Activated CD4-positive, alpha-beta memory T cell treated with anti-CD3 and anti-CD28 coated beads, Interleukin-2, amount 10 ng/mL, durations not matched to agents 7 days and 5 days (primary cell): Measurements from ENCODE around the gene CPXM2. TPM values are rescaled to one million over a fixed set of nuclear protein-coding genes. Genes with fewer than 3 reads are reported as not detected.

Experiments
- CTCF ChIA-PET: fragments of 350-600 bp; sonication (Branson Sonifier 250); formaldehyde crosslinking; loops from one replicate; lab custom pipeline; 2021; ENCODE audit warnings: antibody characterized with exemption, inconsistent platforms; lab: Charles Lee
- POLR2A ChIA-PET: fragments of 350-600 bp; sonication (Branson Sonifier 250); formaldehyde crosslinking; loops from one replicate; lab custom pipeline; 2021; ENCODE audit warnings: antibody characterized with exemption; lab: Charles Lee
- DNase-seq: peaks from one replicate; pipeline ENCODE4 v3.0.0-alpha.2; 2020
- H3K27ac Mint-ChIP-seq: one replicate; pipeline ENCODE4 v1.8.0; 2021; ENCODE audit warnings: mild to moderate bottlenecking, mixed read lengths
- H3K27me3 Mint-ChIP-seq: one replicate; pipeline ENCODE4 v1.8.0; 2021; ENCODE audit warnings: mixed read lengths
- H3K36me3 Mint-ChIP-seq: one replicate; pipeline ENCODE4 v1.8.0; 2021; ENCODE audit warnings: low read depth, mixed read lengths
- H3K4me1 Mint-ChIP-seq: one replicate; pipeline ENCODE4 v1.8.0; 2021; ENCODE audit warnings: mixed read lengths
- H3K4me3 Mint-ChIP-seq: one replicate; pipeline ENCODE4 v1.8.0; 2021; ENCODE audit warnings: mild to moderate bottlenecking, mixed read lengths
- H3K9me3 Mint-ChIP-seq: one replicate; pipeline ENCODE4 v1.8.0; 2021; ENCODE audit warnings: mixed read lengths
- total RNA-seq, 2 experiments: library from RNA; stranded (reverse); gene quantifications; one replicate each; pipeline ENCODE4 v1.2.3, GENCODE V29; 2021

Gene CPXM2
- total RNA-seq, 2 experiments from 2014 or later = not detected

- Mint-ChIP-seq H3K4me3 (no peak overlapping the region), H3K36me3 (no peaks in the 10 kb centered on the region), H3K4me1 (no peaks in the 10 kb centered on the region), H3K27me3 (no peaks in the 10 kb centered on the region), H3K9me3 (peaks cover 1% of the 10 kb centered on the region), H3K27ac (no peak overlapping the region)
- no peak for DNase-seq
- ChIA-PET CTCF (no interaction called here), POLR2A (no interaction called here)
Measured at GRCh38 chr10:123882681-123883445, 8.7 kb downstream of the CPXM2 start.

- no peak overlapping the region for H3K4me3 Mint-ChIP-seq
- H3K9me3 Mint-ChIP-seq = peaks cover 3% of the 10 kb centered on the region
- no peaks in the 10 kb centered on the region for H3K27me3 Mint-ChIP-seq
- CTCF ChIA-PET = no interaction called here
- POLR2A ChIA-PET = no interaction called here
- no peak overlapping the region for H3K27ac Mint-ChIP-seq
- H3K4me1 Mint-ChIP-seq = no peaks in the 10 kb centered on the region
- H3K36me3 Mint-ChIP-seq = no peaks in the 10 kb centered on the region
- DNase-seq = no peak
Measured at GRCh38 chr10:123882177-123882576, 9.4 kb downstream of the CPXM2 start.

- Mint-ChIP-seq H3K27ac (no peak overlapping the region), H3K4me1 (no peaks in the 10 kb centered on the region), H3K4me3 (no peak overlapping the region), H3K9me3 (peaks cover 3% of the 10 kb centered on the region), H3K36me3 (no peaks in the 10 kb centered on the region), H3K27me3 (no peaks in the 10 kb centered on the region)
- ChIA-PET CTCF (interaction anchor here (0.5 kb wide), 1 partner anchor 34 kb away, joined by 4 read pairs; no protein-coding TSS in a partner anchor), POLR2A (no interaction called here)
- no peak for DNase-seq
Measured at GRCh38 chr10:123879606-123880257, 11.9 kb downstream of the CPXM2 start.

- H3K9me3 Mint-ChIP-seq = peaks cover 3% of the 10 kb centered on the region
- H3K27me3 Mint-ChIP-seq = no peaks in the 10 kb centered on the region
- no peak overlapping the region for H3K27ac Mint-ChIP-seq
- no peaks in the 10 kb centered on the region for H3K36me3 Mint-ChIP-seq
- DNase-seq = no peak
- CTCF ChIA-PET = no interaction called here
- POLR2A ChIA-PET = no interaction called here
- H3K4me3 Mint-ChIP-seq = no peak overlapping the region
- no peaks in the 10 kb centered on the region for H3K4me1 Mint-ChIP-seq
Measured at GRCh38 chr10:123878666-123879303, 12.8 kb downstream of the CPXM2 start.

GRCh38 chr10:123870260-123870659 is 21.3 kb downstream of the CPXM2 start:
- no peaks in the 10 kb centered on the region for H3K4me1 Mint-ChIP-seq
- no peak overlapping the region for H3K4me3 Mint-ChIP-seq
- CTCF ChIA-PET = no interaction called here
- no peak for DNase-seq
- POLR2A ChIA-PET = no interaction called here
- H3K27me3 Mint-ChIP-seq = no peaks in the 10 kb centered on the region
- H3K27ac Mint-ChIP-seq = no peak overlapping the region
- no peaks in the 10 kb centered on the region for H3K36me3 Mint-ChIP-seq
- no peaks in the 10 kb centered on the region for H3K9me3 Mint-ChIP-seq

- no peaks in the 10 kb centered on the region for H3K36me3 Mint-ChIP-seq
- POLR2A ChIA-PET = no interaction called here
- no peak overlapping the region for H3K4me3 Mint-ChIP-seq
- CTCF ChIA-PET = interaction anchor here (0.7 kb wide), 1 partner anchor 68 kb away, joined by 3 read pairs; no protein-coding TSS in a partner anchor
- no peak for DNase-seq
- no peaks in the 10 kb centered on the region for H3K9me3 Mint-ChIP-seq
- no peaks in the 10 kb centered on the region for H3K27me3 Mint-ChIP-seq
- H3K4me1 Mint-ChIP-seq = no peaks in the 10 kb centered on the region
- H3K27ac Mint-ChIP-seq = no peak overlapping the region
Measured at GRCh38 chr10:123869020-123869414, 22.6 kb downstream of the CPXM2 start.

DNA sequence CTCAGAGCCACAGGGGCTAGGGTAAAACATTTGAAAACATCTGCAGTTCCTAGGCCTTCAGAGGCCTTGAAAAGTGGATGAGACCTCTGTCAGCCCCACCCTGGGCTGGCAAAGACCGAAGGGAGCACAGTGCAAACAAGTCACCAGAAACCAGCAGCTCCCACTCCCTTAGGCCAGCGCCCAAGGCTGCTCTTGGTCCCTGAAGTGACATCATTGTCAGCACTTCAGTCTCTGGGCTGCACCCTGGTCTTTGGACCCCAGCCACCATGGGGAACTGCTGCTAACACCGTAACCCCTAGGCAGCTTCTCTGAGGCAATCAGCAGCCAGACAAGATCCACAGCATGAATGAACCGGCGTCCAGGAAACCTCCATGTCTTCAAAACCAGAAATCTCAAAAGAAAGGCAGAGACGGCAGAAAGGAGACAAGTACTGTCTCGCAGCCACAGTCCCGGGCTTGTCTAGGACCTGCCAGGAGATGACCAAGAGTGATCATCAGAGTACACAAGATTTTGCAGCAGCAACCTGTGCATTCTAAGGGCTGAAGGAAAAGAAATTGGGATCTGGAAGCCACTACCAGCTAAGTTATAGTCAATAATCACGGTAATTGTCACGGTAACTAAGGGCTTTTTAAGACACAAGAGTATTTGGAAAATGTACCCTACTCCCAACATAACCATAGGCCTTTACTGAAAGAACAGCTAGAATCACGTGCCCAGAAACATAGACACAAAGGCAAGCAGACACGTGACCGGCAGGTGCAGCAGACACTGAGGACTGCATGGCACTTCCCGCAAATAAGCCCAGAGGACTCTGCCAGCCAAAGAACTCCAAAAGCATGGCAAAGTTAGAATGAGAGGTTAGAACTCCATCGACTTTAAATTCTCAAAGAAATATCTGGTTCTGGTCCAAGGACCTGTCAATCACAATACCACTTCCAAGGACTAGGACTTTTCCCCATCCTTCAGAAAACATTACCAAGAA is 23.3 kb downstream of the CPXM2 start:
- CTCF ChIA-PET = no interaction called here
- Mint-ChIP-seq H3K4me3 (no peak overlapping the region), H3K4me1 (no peaks in the 10 kb centered on the region), H3K27me3 (no peaks in the 10 kb centered on the region), H3K9me3 (no peaks in the 10 kb centered on the region), H3K36me3 (no peaks in the 10 kb centered on the region), H3K27ac (no peak overlapping the region)
- POLR2A ChIA-PET = no interaction called here
- no peak for DNase-seq

DNA sequence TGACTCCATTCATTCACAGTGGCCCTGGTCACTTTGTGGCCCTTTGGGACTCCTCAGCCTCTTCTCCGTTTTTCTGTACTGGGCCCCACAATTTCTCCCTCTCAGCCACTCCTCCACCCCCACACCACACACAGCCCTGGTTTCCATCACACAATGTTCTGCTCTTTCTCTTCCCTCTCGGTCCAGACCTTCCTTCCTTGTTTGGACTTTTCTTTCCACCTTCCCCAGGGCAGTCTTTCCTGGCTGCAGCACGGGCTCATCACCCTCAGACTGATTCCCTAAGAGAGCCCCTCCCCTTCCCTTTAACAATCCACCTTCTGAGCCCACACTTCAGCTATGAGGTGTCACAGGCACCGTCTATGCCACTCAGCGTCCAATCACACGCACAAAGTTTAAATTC is 25.7 kb downstream of the CPXM2 start:
- Mint-ChIP-seq H3K4me3 (no peak overlapping the region), H3K27ac (no peak overlapping the region), H3K9me3 (no peaks in the 10 kb centered on the region), H3K27me3 (no peaks in the 10 kb centered on the region), H3K4me1 (no peaks in the 10 kb centered on the region), H3K36me3 (no peaks in the 10 kb centered on the region)
- ChIA-PET POLR2A (no interaction called here), CTCF (no interaction called here)
- no peak for DNase-seq

GRCh38 chr10:123865350-123865749 is 26.3 kb downstream of the CPXM2 start:
- Mint-ChIP-seq H3K27me3 (no peaks in the 10 kb centered on the region), H3K4me1 (no peaks in the 10 kb centered on the region), H3K4me3 (no peak overlapping the region), H3K27ac (no peak overlapping the region), H3K9me3 (no peaks in the 10 kb centered on the region), H3K36me3 (no peaks in the 10 kb centered on the region)
- ChIA-PET POLR2A (no interaction called here), CTCF (no interaction called here)
- no peak for DNase-seq

- Mint-ChIP-seq H3K4me3 (no peak overlapping the region), H3K9me3 (no peaks in the 10 kb centered on the region), H3K27ac (no peak overlapping the region), H3K4me1 (no peaks in the 10 kb centered on the region), H3K36me3 (no peaks in the 10 kb centered on the region), H3K27me3 (no peaks in the 10 kb centered on the region)
- POLR2A ChIA-PET = no interaction called here
- DNase-seq = no peak
- CTCF ChIA-PET = no interaction called here
Measured at GRCh38 chr10:123864923-123865322, 26.7 kb downstream of the CPXM2 start.

- H3K27ac Mint-ChIP-seq = no peak overlapping the region
- no peaks in the 10 kb centered on the region for H3K9me3 Mint-ChIP-seq
Measured at GRCh38 chr10:123863721-123864482, 27.7 kb downstream of the CPXM2 start.

DNA sequence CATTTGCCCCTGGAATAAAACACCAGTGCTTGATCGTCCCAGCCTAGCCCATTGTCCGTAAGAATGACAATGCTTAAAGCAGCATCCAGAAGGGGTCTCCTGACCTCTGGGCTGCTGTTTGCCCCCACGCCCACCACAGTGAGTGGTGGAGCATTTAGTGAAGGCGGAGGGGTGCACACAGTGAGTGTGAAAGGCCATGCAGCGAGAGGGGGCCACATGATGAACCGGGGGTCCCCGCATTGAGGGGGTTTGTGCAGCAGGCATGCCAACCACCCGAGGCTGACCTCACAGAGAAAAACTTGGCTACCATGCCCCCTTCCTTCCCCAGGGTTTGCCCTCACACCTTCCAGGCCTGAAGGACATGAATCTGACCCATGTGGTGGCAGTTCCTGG is 28.4 kb downstream of the CPXM2 start:
- Mint-ChIP-seq H3K27me3 (no peaks in the 10 kb centered on the region), H3K4me1 (no peaks in the 10 kb centered on the region), H3K4me3 (no peak overlapping the region), H3K9me3 (no peaks in the 10 kb centered on the region), H3K27ac (no peak overlapping the region), H3K36me3 (no peaks in the 10 kb centered on the region)
- ChIA-PET POLR2A (no interaction called here), CTCF (no interaction called here)
- no peak for DNase-seq

More at GRCh38 chr10:123863721-123864482, 27.7 kb downstream of the CPXM2 start:
- no peak for DNase-seq
- POLR2A ChIA-PET = no interaction called here
- CTCF ChIA-PET = no interaction called here
- H3K27me3 Mint-ChIP-seq = no peaks in the 10 kb centered on the region
- no peak overlapping the region for H3K4me3 Mint-ChIP-seq
- no peaks in the 10 kb centered on the region for H3K4me1 Mint-ChIP-seq
- H3K36me3 Mint-ChIP-seq = no peaks in the 10 kb centered on the region
